Measurements from ENCODE around the gene ARPC1B.

DNA sequence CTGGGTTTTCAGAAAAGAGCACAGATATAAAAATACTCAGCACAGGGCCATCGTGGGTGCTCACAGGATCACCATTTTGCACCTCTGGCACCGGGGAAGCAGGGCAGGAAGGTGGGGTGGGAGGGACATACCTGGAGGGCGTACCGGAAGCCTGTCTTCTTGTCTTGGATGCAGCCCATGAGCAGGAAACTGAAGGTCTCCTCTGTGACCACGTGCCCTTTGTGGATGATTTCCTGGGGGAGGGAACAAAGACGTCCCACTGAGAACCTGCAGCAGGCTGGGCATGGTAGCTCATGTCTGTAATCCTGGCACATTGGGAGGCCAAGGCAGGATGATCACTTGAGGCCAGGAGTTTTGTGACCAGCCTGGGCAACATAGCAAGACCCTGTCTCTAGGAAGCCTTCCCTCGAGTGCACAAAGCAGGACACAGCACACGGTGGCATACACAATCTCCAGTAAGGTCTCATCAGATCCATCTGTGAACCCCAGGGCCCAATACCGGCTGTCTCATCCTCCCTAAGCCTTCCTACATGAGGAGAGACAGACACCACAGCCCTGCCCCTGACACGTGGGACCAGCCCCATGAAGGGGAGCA, 54.5 kb downstream of the ARPC1B start:
- TF ChIP-seq, protein P1, sequence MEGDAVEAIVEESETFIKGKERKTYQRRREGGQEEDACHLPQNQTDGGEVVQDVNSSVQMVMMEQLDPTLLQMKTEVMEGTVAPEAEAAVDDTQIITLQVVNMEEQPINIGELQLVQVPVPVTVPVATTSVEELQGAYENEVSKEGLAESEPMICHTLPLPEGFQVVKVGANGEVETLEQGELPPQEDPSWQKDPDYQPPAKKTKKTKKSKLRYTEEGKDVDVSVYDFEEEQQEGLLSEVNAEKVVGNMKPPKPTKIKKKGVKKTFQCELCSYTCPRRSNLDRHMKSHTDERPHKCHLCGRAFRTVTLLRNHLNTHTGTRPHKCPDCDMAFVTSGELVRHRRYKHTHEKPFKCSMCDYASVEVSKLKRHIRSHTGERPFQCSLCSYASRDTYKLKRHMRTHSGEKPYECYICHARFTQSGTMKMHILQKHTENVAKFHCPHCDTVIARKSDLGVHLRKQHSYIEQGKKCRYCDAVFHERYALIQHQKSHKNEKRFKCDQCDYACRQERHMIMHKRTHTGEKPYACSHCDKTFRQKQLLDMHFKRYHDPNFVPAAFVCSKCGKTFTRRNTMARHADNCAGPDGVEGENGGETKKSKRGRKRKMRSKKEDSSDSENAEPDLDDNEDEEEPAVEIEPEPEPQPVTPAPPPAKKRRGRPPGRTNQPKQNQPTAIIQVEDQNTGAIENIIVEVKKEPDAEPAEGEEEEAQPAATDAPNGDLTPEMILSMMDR (IDR thresholded peaks at IDR 0.05) = no peak
- TF ChIP-seq POLR2A (IDR thresholded peaks at IDR 0.05) = no peak
